GM12878 (cell line): ENCODE data around the gene SPINT2. TPM values are rescaled to one million over a fixed set of nuclear protein-coding genes. Genes with fewer than 3 reads are reported as not detected.
A peak's percentile ranks its signal among the peaks of the same experiment; 100 is the strongest.

Experiments
- ATAC-seq: fragments of 200-7000 bp; cut with Tn5 transposase; 3 replicates; pipeline ENCODE4 v1.9.1; 2020; ENCODE audit warnings: mild to moderate bottlenecking, moderate library complexity
- BruUV-seq: library from RNA; stranded (reverse); fragments of 400-500 nt; replicated peaks from 2 replicates; lab custom pipeline; 2021; lab: Mats Ljungman, UMichigan
- CTCF ChIA-PET: fragments of 300-600 bp; sonication (Branson Sonifier 250); formaldehyde crosslinking; extraction: SDS; loops from one replicate; lab custom pipeline; 2021; ENCODE audit warnings: inconsistent platforms; lab: Yijun Ruan, JAX
- POLR2A ChIA-PET: fragments of 350-600 bp; formaldehyde crosslinking; extraction: SDS; loops from one replicate; lab custom pipeline; 2021; ENCODE audit warnings: inconsistent platforms; lab: Charles Lee
- RAD21 ChIA-PET: fragments of 300-600 bp; sonication (Branson Sonifier 250); formaldehyde crosslinking; loops from one replicate; lab custom pipeline; 2023; ENCODE audit warnings: antibody characterized with exemption; ENCODE audit not compliant: unreplicated experiment; lab: Charles Lee
- SMC1A ChIA-PET: fragments of 300-600 bp; sonication (Branson Sonifier 250); formaldehyde crosslinking; loops from one replicate; lab custom pipeline; 2023; ENCODE audit not compliant: unreplicated experiment, uncharacterized antibody; lab: Charles Lee
- DNase-seq: peaks from one replicate; pipeline ENCODE4 v3.0.0-alpha.2; 2011; ENCODE audit warnings: low read depth, low spot score
- FAIRE-seq: peaks from 3 replicates; lab custom pipeline; 2011; peaks lifted over from hg19 to GRCh38; lab: Jason Lieb, UNC
- H2AFZ ChIP-seq: 2 replicates; pipeline ENCODE4 v1.6.0; 2011; ENCODE audit warnings: low read depth, low read length, control low read depth; ENCODE audit not compliant: control insufficient read depth
- H3K27ac ChIP-seq: 2 replicates; pipeline ENCODE4 v1.5.1; 2011; ENCODE audit warnings: control low read depth; ENCODE audit not compliant: control insufficient read depth, insufficient read depth
- H3K27me3 ChIP-seq, 2 experiments: replicated peaks in 1 of 2; 2 replicates each; pipeline versions ENCODE4 v1.6.0 to v1.6.1; 2011; ENCODE audit warnings: low read length in 1 of 2; ENCODE audit not compliant: control insufficient read depth in 2 of 2, insufficient read depth in 2 of 2
- H3K36me3 ChIP-seq, 2 experiments: 2 replicates each; pipeline ENCODE4 v1.5.1; 2011; ENCODE audit warnings: low read length in 1 of 2; ENCODE audit not compliant: control insufficient read depth in 2 of 2, insufficient read depth in 2 of 2
- H3K4me1 ChIP-seq: 2 replicates; pipeline ENCODE4 v1.6.1; 2011; ENCODE audit warnings: mild to moderate bottlenecking, low read length, moderate library complexity, mixed read lengths; ENCODE audit not compliant: control insufficient read depth, insufficient read depth
- H3K4me2 ChIP-seq: 2 replicates; pipeline ENCODE4 v1.6.0; 2011; ENCODE audit warnings: control low read depth; ENCODE audit not compliant: control insufficient read depth, insufficient read depth
- H3K4me3 ChIP-seq: fragments of 200-600 bp; sonication (generic); 2 replicates; pipeline ENCODE4 v1.5.1; 2016
- H3K79me2 ChIP-seq: 2 replicates; pipeline ENCODE4 v1.6.0; 2011; ENCODE audit warnings: low read length; ENCODE audit not compliant: control insufficient read depth, insufficient read depth
- H3K9ac ChIP-seq: 2 replicates; pipeline ENCODE4 v1.8.0; 2011; ENCODE audit warnings: low read length, control low read depth, mixed read lengths; ENCODE audit not compliant: control insufficient read depth, insufficient read depth
- H3K9me3 ChIP-seq: replicated peaks from 3 replicates; pipeline ENCODE4 v1.5.1; 2011; ENCODE audit warnings: mild to moderate bottlenecking, low read length; ENCODE audit not compliant: control insufficient read depth, insufficient read depth
- H4K20me1 ChIP-seq: 2 replicates; pipeline ENCODE4 v1.6.0; 2011; ENCODE audit not compliant: control insufficient read depth, insufficient read depth
- CBX3 ChIP-seq: fragments of 200-600 bp; sonication (generic); IDR thresholded peaks from 2 replicates; pipeline ENCODE4 v1.6.1; 2016; ENCODE audit warnings: low read depth, borderline replicate concordance
- HDAC2 ChIP-seq: fragments of 200-600 bp; sonication (generic); IDR thresholded peaks from 2 replicates; pipeline ENCODE4 v1.6.1; 2017
- MXI1 ChIP-seq: fragments of 150-350 bp; IDR thresholded peaks from 2 replicates; pipeline ENCODE4 v1.6.1; 2011; ENCODE audit warnings: low read depth, mild to moderate bottlenecking, inconsistent platforms, low read length, improper control_type of control experiment
- NBN ChIP-seq: fragments of 450-650 bp; IDR thresholded peaks from 2 replicates; pipeline ENCODE4 v1.6.1; 2016
- NR2F1 ChIP-seq: fragments of 450-650 bp; conservative IDR thresholded peaks from 2 replicates; pipeline ENCODE4 v1.6.1; 2017; ENCODE audit warnings: mild to moderate bottlenecking
- PAX8 ChIP-seq: fragments of 450-650 bp; IDR thresholded peaks from 2 replicates; pipeline ENCODE4 v1.6.1; 2017; ENCODE audit warnings: mild to moderate bottlenecking, moderate library complexity
- PML ChIP-seq: IDR thresholded peaks from 2 replicates; pipeline ENCODE4 v1.6.1; 2012; ENCODE audit warnings: low read length, inconsistent platforms
- RAD51 ChIP-seq: fragments of 450-650 bp; IDR thresholded peaks from 2 replicates; pipeline ENCODE4 v1.6.1; 2016; ENCODE audit warnings: moderate library complexity, mild to moderate bottlenecking, inconsistent platforms
- RCOR1 ChIP-seq: conservative IDR thresholded peaks from 2 replicates; pipeline ENCODE4 v1.6.1; 2012; ENCODE audit warnings: low read depth, low read length, improper control_type of control experiment
- RELA ChIP-seq: fragments of 450-650 bp; IDR thresholded peaks from 2 replicates; pipeline ENCODE4 v1.8.0; 2014; ENCODE audit warnings: borderline replicate concordance; ENCODE audit not compliant: partially characterized antibody
- SIN3A ChIP-seq: IDR thresholded peaks from 2 replicates; pipeline ENCODE4 v1.6.1; 2012; ENCODE audit warnings: low read depth, low read length, improper control_type of control experiment
- SMAD5 ChIP-seq: IDR thresholded peaks from 2 replicates; pipeline ENCODE4 v1.6.1; 2016; ENCODE audit warnings: antibody characterized with exemption, low read depth
- WGBS: methylation state at CpG from one replicate; pipeline ENCODE4 v1.1.6; 2016; ENCODE audit warnings: low lambda C conversion rate; ENCODE audit not compliant: insufficient replicate concordance, insufficient coverage; ENCODE audit errors: missing lambda C conversion rate; 5-methylcytosine and 5-hydroxymethylcytosine counted together
- in situ Hi-C: fragments of 300-500 bp; cut with MboI; formaldehyde crosslinking; loops from 9 replicates; pipeline ENCODE4 v1.14.3; 2018; ENCODE audit warnings: mixed read lengths
- intact Hi-C: fragments of 100-400 bp; cut with micrococcal nuclease; formaldehyde crosslinking; loops from one replicate; pipeline ENCODE4 v1.14.2; 2022; ENCODE audit not compliant: unreplicated experiment
- polyA plus RNA-seq, 11 experiments: library from polyadenylated mRNA; depleted of rRNA in 4 of 11; unstranded in 6 of 11; stranded (reverse) in 5 of 11; fragments of >200 nt; fragmentation: Nextera tagmentation in 4 of 11; fragmentation: Illumina TruSeq in 1 of 11; extraction: Ambion mirVana in 4 of 11; extraction: Trizol in 1 of 11; gene quantifications; 1 replicate in 1 of 11; 2 replicates in 10 of 11; pipeline versions ENCODE4 v1.2.1 to v1.2.3, GENCODE V29; 2011 to 2016; ENCODE audit warnings: inconsistent platforms in 2 of 11, missing spikeins in 2 of 11, low read depth in 1 of 11
- total RNA-seq, 4 experiments: library from RNA; depleted of rRNA in 3 of 4; stranded (reverse); fragments of >200 nt in 3 of 4; fragmentation: Illumina TruSeq in 1 of 4; extraction: Trizol in 1 of 4; gene quantifications; 2 replicates each; pipeline versions ENCODE4 v1.2.1 to v1.2.3, GENCODE V29; 2013 to 2021
- TF ChIP-seq, protein P1 (sequence below): fragments of 450-650 bp; IDR thresholded peaks from 2 replicates; pipeline ENCODE4 v1.6.1; 2018; ENCODE audit warnings: mild to moderate bottlenecking, low read depth, moderate library complexity; ENCODE audit not compliant: partially characterized antibody
- TF ChIP-seq, protein P2 (sequence below): IDR thresholded peaks from 2 replicates; pipeline ENCODE4 v1.6.1; 2012; ENCODE audit warnings: low read depth, low read length, improper control_type of control experiment

Gene SPINT2
- total and polyA plus RNA-seq, 10 of the 15 experiments (the other 5 are each of a cell fraction or from before 2014, with no cell fraction given), result 0.15 to 26.5 (median 17.5) TPM

- no peak overlapping the region for H3K9ac ChIP-seq
- DNase-seq (no peak), FAIRE-seq (no peak), ATAC-seq (no peak)
- ChIA-PET SMC1A (interaction anchor here (1.2 kb wide), 1 partner anchor 83 kb away, joined by 3 read pairs; no protein-coding TSS in a partner anchor), CTCF (interaction anchor here (0.9 to 1.6 kb wide), 5 partner anchors 9 to 338 kb away, joined by 3 to 7 read pairs (median 6); partner anchors contain the start of gene CATSPERG), RAD21 (interaction anchor here (0.7 to 1.2 kb wide), 3 partner anchors 135 to 337 kb away, joined by 3 to 5 read pairs (median 3); partner anchors contain the start of gene PSMD8), POLR2A (interaction anchor here (0.6 kb wide), 1 partner anchor 16 kb away, joined by 4 read pairs; the partner anchor contains the start of gene PPP1R14A)
- no peaks in the 10 kb centered on the region for H3K4me1 ChIP-seq
- no peak overlapping the region for H2AFZ ChIP-seq
- no peaks in the 10 kb centered on the region for H3K79me2 ChIP-seq
- H3K36me3 ChIP-seq, result no peaks in the 10 kb centered on the region
- no peaks in the 10 kb centered on the region for H4K20me1 ChIP-seq
- intact Hi-C loops, result loop anchor here (5.0 kb wide), 1 partner anchor 77 kb away; the partner anchor contains the start of genes KCNK6 and YIF1B
- no peak overlapping the region for H3K4me2 ChIP-seq
- H3K4me3 ChIP-seq, result no peak overlapping the region
- no peak overlapping the region for H3K27ac ChIP-seq
- no peaks in the 10 kb centered on the region for H3K9me3 ChIP-seq
- in situ Hi-C loops, result loop anchor here (5.0 kb wide), 1 partner anchor 92 kb away; no protein-coding TSS in a partner anchor
- 32% methylated on average over 8 of the region's 8 CpGs for WGBS
- H3K27me3 ChIP-seq, result no peaks in the 10 kb centered on the region; a peak in 1 of 4 replicates
- TF ChIP-seq RELA, result no peak
- no peak for TF ChIP-seq NR2F1
- no peak for TF ChIP-seq PAX8
- no TSS peak for BruUV-seq
Measured at GRCh38 chr19:38239816-38240215, 24.6 kb upstream of the SPINT2 start.

- DNase-seq (no peak), ATAC-seq (no peak; the same call in 2 of the 3 replicates), FAIRE-seq (no peak)
- Histone ChIP-seq H3K27me3 (no peaks in the 10 kb centered on the region), H3K27ac (no peak overlapping the region), H3K79me2 (no peaks in the 10 kb centered on the region), H3K4me3 (peak overlapping the region; percentile 58), H3K9ac (peak overlapping the region; percentile 36), H3K4me2 (peak overlapping the region; percentile 22; the same call in 1 of the 2 replicates), H3K9me3 (no peaks in the 10 kb centered on the region), H3K4me1 (no peaks in the 10 kb centered on the region), H3K36me3 (no peaks in the 10 kb centered on the region), H2AFZ (peak overlapping the region; percentile 62), H4K20me1 (no peaks in the 10 kb centered on the region)
- intact Hi-C loops (loop anchor here (1.0 to 5.0 kb wide), 2 partner anchors 74 to 92 kb away; partner anchors contain the start of genes CATSPERG, KCNK6 and YIF1B), in situ Hi-C loops (loop anchor here (5.0 kb wide), 1 partner anchor 89 kb away; no protein-coding TSS in a partner anchor)
- WGBS, result 46% methylated on average over 13 of the region's 15 CpGs
- RAD21 ChIA-PET, result interaction anchor here (1.0 to 2.8 kb wide), 7 partner anchors 9 to 340 kb away, joined by 3 to 18 read pairs (median 9); partner anchors contain the start of genes CATSPERG, FAM98C and PSMD8
- SMC1A ChIA-PET, result interaction anchor here (1.4 to 2.1 kb wide), 10 partner anchors 23 to 346 kb away, joined by 3 to 6 read pairs (median 5); partner anchors contain the start of genes CATSPERG, PSMD8, SIPA1L3 and WDR87
- CTCF ChIA-PET, result interaction anchor here (0.6 to 5.6 kb wide), 12 partner anchors 9 to 342 kb away, joined by 3 to 74 read pairs (median 8); partner anchors contain the start of genes CATSPERG and PSMD8
- POLR2A ChIA-PET, result interaction anchor here (0.6 to 1.6 kb wide), 3 partner anchors 131 to 912 kb away, joined by 5 to 6 read pairs (median 6); partner anchors contain the start of gene PSMD8
- BruUV-seq, result no TSS peak
- no peak for TF ChIP-seq PML
- no peak for TF ChIP-seq RAD51
- TF ChIP-seq SIN3A, result no peak
- TF ChIP-seq CBX3, result no peak
- TF ChIP-seq RCOR1, result no peak
- TF ChIP-seq SMAD5, result no peak
- no peak for TF ChIP-seq NBN
- TF ChIP-seq MXI1, result no peak
- TF ChIP-seq, protein P1, sequence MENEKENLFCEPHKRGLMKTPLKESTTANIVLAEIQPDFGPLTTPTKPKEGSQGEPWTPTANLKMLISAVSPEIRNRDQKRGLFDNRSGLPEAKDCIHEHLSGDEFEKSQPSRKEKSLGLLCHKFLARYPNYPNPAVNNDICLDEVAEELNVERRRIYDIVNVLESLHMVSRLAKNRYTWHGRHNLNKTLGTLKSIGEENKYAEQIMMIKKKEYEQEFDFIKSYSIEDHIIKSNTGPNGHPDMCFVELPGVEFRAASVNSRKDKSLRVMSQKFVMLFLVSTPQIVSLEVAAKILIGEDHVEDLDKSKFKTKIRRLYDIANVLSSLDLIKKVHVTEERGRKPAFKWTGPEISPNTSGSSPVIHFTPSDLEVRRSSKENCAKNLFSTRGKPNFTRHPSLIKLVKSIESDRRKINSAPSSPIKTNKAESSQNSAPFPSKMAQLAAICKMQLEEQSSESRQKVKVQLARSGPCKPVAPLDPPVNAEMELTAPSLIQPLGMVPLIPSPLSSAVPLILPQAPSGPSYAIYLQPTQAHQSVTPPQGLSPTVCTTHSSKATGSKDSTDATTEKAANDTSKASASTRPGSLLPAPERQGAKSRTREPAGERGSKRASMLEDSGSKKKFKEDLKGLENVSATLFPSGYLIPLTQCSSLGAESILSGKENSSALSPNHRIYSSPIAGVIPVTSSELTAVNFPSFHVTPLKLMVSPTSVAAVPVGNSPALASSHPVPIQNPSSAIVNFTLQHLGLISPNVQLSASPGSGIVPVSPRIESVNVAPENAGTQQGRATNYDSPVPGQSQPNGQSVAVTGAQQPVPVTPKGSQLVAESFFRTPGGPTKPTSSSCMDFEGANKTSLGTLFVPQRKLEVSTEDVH, result no peak
- no peak for TF ChIP-seq HDAC2
- TF ChIP-seq, protein P2, sequence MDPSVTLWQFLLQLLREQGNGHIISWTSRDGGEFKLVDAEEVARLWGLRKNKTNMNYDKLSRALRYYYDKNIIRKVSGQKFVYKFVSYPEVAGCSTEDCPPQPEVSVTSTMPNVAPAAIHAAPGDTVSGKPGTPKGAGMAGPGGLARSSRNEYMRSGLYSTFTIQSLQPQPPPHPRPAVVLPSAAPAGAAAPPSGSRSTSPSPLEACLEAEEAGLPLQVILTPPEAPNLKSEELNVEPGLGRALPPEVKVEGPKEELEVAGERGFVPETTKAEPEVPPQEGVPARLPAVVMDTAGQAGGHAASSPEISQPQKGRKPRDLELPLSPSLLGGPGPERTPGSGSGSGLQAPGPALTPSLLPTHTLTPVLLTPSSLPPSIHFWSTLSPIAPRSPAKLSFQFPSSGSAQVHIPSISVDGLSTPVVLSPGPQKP, result no peak
Measured at GRCh38 chr19:38243279-38243673, 21.1 kb upstream of the SPINT2 start.
